Smooth muscle cell (in vitro differentiated cells): ENCODE measurements around the gene UNC5A. TPM values are rescaled to one million over a fixed set of nuclear protein-coding genes. Genes with fewer than 3 reads are reported as not detected.

ENCODE experiments used
- DNase-seq: peaks from one replicate; lab custom pipeline; 2025; ENCODE audit not compliant: unreplicated experiment; lab: John Stamatoyannopoulos, UW
- H2AFZ ChIP-seq: fragments of 200-600 bp; sonication (generic); 2 replicates; pipeline ENCODE4 v1.6.0; 2016; ENCODE audit warnings: antibody characterized with exemption, low read depth, mild to moderate bottlenecking
- H3F3A ChIP-seq: fragments of 200-600 bp; sonication (generic); 2 replicates; pipeline ENCODE4 v1.6.0; 2017; ENCODE audit warnings: antibody characterized with exemption, low read depth
- H3K27ac ChIP-seq: fragments of 200-600 bp; sonication (generic); 2 replicates; pipeline ENCODE4 v1.5.1; 2016; ENCODE audit warnings: low read depth, mild to moderate bottlenecking
- H3K27me3 ChIP-seq: fragments of 200-600 bp; sonication (generic); 2 replicates; pipeline ENCODE4 v1.6.1; 2016; ENCODE audit warnings: low read depth, mild to moderate bottlenecking
- H3K36me3 ChIP-seq: fragments of 200-600 bp; sonication (generic); 2 replicates; pipeline ENCODE4 v1.5.1; 2016; ENCODE audit warnings: low read depth
- H3K4me1 ChIP-seq: fragments of 200-600 bp; sonication (generic); 2 replicates; pipeline ENCODE4 v1.5.1; 2016; ENCODE audit warnings: low read depth
- H3K4me2 ChIP-seq: fragments of 200-600 bp; sonication (generic); 2 replicates; pipeline ENCODE4 v1.6.0; 2016; ENCODE audit warnings: mild to moderate bottlenecking
- H3K4me3 ChIP-seq: fragments of 200-600 bp; sonication (generic); 2 replicates; pipeline ENCODE4 v1.5.1; 2016; ENCODE audit warnings: mild to moderate bottlenecking
- H3K79me2 ChIP-seq: fragments of 200-600 bp; sonication (generic); 2 replicates; pipeline ENCODE4 v1.6.0; 2016; ENCODE audit warnings: low read depth, mild to moderate bottlenecking
- H3K9ac ChIP-seq: fragments of 200-600 bp; sonication (generic); 2 replicates; pipeline ENCODE4 v1.6.0; 2016; ENCODE audit warnings: low read depth
- H3K9me3 ChIP-seq: fragments of 200-600 bp; sonication (generic); replicated peaks from 2 replicates; pipeline ENCODE4 v1.5.1; 2016; ENCODE audit warnings: low read depth
- H4K20me1 ChIP-seq: fragments of 200-600 bp; sonication (generic); 2 replicates; pipeline ENCODE4 v1.6.0; 2016; ENCODE audit warnings: low read depth
- CTCF ChIP-seq: fragments of 200-600 bp; sonication (generic); IDR thresholded peaks from 2 replicates; pipeline ENCODE4 v1.5.1; 2017; ENCODE audit warnings: borderline replicate concordance, mild to moderate bottlenecking, antibody characterized with exemption; ENCODE audit not compliant: insufficient read depth, poor library complexity, severe bottlenecking
- WGBS: methylation state at CpG from one replicate; pipeline ENCODE4 v1.1.7; 2016; ENCODE audit warnings: low lambda C conversion rate; 5-methylcytosine and 5-hydroxymethylcytosine counted together
- polyA plus RNA-seq: library from polyadenylated mRNA; unstranded; fragments of >200 nt; fragmentation: Nextera tagmentation; extraction: Ambion mirVana; gene quantifications from 2 replicates; pipeline ENCODE4 v1.2.1, GENCODE V29; 2016
- total RNA-seq: library from RNA; depleted of rRNA; stranded (reverse); fragments of >200 nt; gene quantifications from 2 replicates; pipeline ENCODE4 v1.2.3, GENCODE V29; 2014

Gene UNC5A
- total and polyA plus RNA-seq, 2 experiments from 2014 or later, result not detected

GRCh38 chr5:176859916-176860315, 49.6 kb downstream of the UNC5A start:
- no peaks in the 10 kb centered on the region for H3K79me2 ChIP-seq
- H3F3A ChIP-seq, result no peaks in the 10 kb centered on the region
- no peak overlapping the region for H2AFZ ChIP-seq
- H3K27me3 ChIP-seq, result peaks cover 32% of the 10 kb centered on the region
- TF ChIP-seq CTCF, result no peak
- DNase-seq, result no peak
- no peak overlapping the region for H3K9ac ChIP-seq
- no peak overlapping the region for H3K4me3 ChIP-seq
- no peaks in the 10 kb centered on the region for H3K9me3 ChIP-seq
- WGBS, result 74% methylated on average over 5 of the region's 10 CpGs
- no peaks in the 10 kb centered on the region for H4K20me1 ChIP-seq
- no peak overlapping the region for H3K4me2 ChIP-seq
- H3K27ac ChIP-seq, result no peak overlapping the region
- H3K4me1 ChIP-seq, result peaks cover 9% of the 10 kb centered on the region
- H3K36me3 ChIP-seq, result no peaks in the 10 kb centered on the region

- Histone ChIP-seq H3K4me1 (peaks cover 9% of the 10 kb centered on the region), H3K4me2 (no peak overlapping the region), H3F3A (no peaks in the 10 kb centered on the region), H3K27ac (no peak overlapping the region), H3K9ac (no peak overlapping the region), H3K27me3 (peaks cover 30% of the 10 kb centered on the region), H3K79me2 (no peaks in the 10 kb centered on the region), H4K20me1 (no peaks in the 10 kb centered on the region), H2AFZ (no peak overlapping the region), H3K36me3 (no peaks in the 10 kb centered on the region), H3K9me3 (no peaks in the 10 kb centered on the region), H3K4me3 (no peak overlapping the region)
- TF ChIP-seq CTCF, result no peak
- WGBS, result 90% methylated on average over 11 of the region's 11 CpGs
- DNase-seq, result no peak
Observed at GRCh38 chr5:176860381-176860780, 50.0 kb downstream of the UNC5A start.

- H4K20me1 ChIP-seq, result no peaks in the 10 kb centered on the region
- no peak overlapping the region for H2AFZ ChIP-seq
- H3K4me3 ChIP-seq, result no peak overlapping the region
- peaks cover 16% of the 10 kb centered on the region for H3K4me1 ChIP-seq
- peaks cover 38% of the 10 kb centered on the region for H3K27me3 ChIP-seq
- no peaks in the 10 kb centered on the region for H3F3A ChIP-seq
- no peak for DNase-seq
- no peaks in the 10 kb centered on the region for H3K36me3 ChIP-seq
- no peak overlapping the region for H3K27ac ChIP-seq
- H3K9me3 ChIP-seq, result no peaks in the 10 kb centered on the region
- H3K4me2 ChIP-seq, result no peak overlapping the region
- H3K9ac ChIP-seq, result no peak overlapping the region
- no peaks in the 10 kb centered on the region for H3K79me2 ChIP-seq
- TF ChIP-seq CTCF, result no peak
- 84% methylated on average over 11 of the region's 11 CpGs for WGBS
Observed at GRCh38 chr5:176861276-176861675, 50.9 kb downstream of the UNC5A start.

- 89% methylated on average over 24 of the region's 28 CpGs for WGBS
- Histone ChIP-seq H3K79me2 (no peaks in the 10 kb centered on the region), H3K27ac (no peak overlapping the region), H3K4me2 (no peak overlapping the region), H4K20me1 (no peaks in the 10 kb centered on the region), H3K9ac (no peak overlapping the region), H2AFZ (no peak overlapping the region), H3K9me3 (no peaks in the 10 kb centered on the region), H3K4me1 (peaks cover 23% of the 10 kb centered on the region), H3K27me3 (peaks cover 47% of the 10 kb centered on the region), H3F3A (no peaks in the 10 kb centered on the region), H3K4me3 (no peak overlapping the region), H3K36me3 (no peaks in the 10 kb centered on the region)
- no peak for DNase-seq
- TF ChIP-seq CTCF, result no peak
Observed at GRCh38 chr5:176862330-176862995, 52.1 kb downstream of the UNC5A start.
